ENCODE measurements around the gene PHACTR2.
"Not testable (repeated sequence)": the region's sequence is repeated elsewhere in the genome, so short reads cannot be mapped to it uniquely, and the experiment has no call there.

PHACTR2 gene

GRCh38 chr6:143677891-143678791 is at the start of gene PHACTR2:
TSS of gene PHACTR2 (plus strand) at chr6:143677965. CDS start at chr6:143678164, 199 bp downstream.
- DNase-seq (ENCODE audit: low read depth, low spot score), result peak; percentile 64

- DNase-seq (ENCODE audit: low read depth, low spot score), result no peak
Observed at GRCh38 chr6:143629104-143630080, 48.4 kb upstream of the PHACTR2 start.

GRCh38 chr6:143631196-143631595 is 46.6 kb upstream of the PHACTR2 start:
- DNase-seq (ENCODE audit: low read depth, low spot score), result not testable (repeated sequence)

GRCh38 chr6:143632894-143633293 is 44.9 kb upstream of the PHACTR2 start:
- DNase-seq (ENCODE audit: low read depth, low spot score), result no peak

GRCh38 chr6:143634486-143634885 is 43.3 kb upstream of the PHACTR2 start:
- no peak for DNase-seq (ENCODE audit: low read depth, low spot score)

GRCh38 chr6:143637691-143638090 is 40.1 kb upstream of the PHACTR2 start:
- DNase-seq (ENCODE audit: low read depth, low spot score), result no peak

GRCh38 chr6:143642403-143642802 is 35.4 kb upstream of the PHACTR2 start:
- no peak for DNase-seq (ENCODE audit: low read depth, low spot score)

- DNase-seq (ENCODE audit: low read depth, low spot score), result no peak
Observed at GRCh38 chr6:143647191-143647590, 30.6 kb upstream of the PHACTR2 start.

- no peak for DNase-seq (ENCODE audit: low read depth, low spot score)
Observed at GRCh38 chr6:143647732-143648131, 30.0 kb upstream of the PHACTR2 start.

GRCh38 chr6:143649319-143649718 is 28.4 kb upstream of the PHACTR2 start:
- DNase-seq (ENCODE audit: low read depth, low spot score), result not testable (repeated sequence)

GRCh38 chr6:143651328-143651727 is 26.4 kb upstream of the PHACTR2 start:
- not testable (repeated sequence) for DNase-seq (ENCODE audit: low read depth, low spot score)

GRCh38 chr6:143652841-143653331 is 24.9 kb upstream of the PHACTR2 start:
- DNase-seq (ENCODE audit: low read depth, low spot score), result no peak

GRCh38 chr6:143655541-143655940 is 22.2 kb upstream of the PHACTR2 start:
- DNase-seq (ENCODE audit: low read depth, low spot score), result no peak

GRCh38 chr6:143656026-143656425 is 21.7 kb upstream of the PHACTR2 start:
- DNase-seq (ENCODE audit: low read depth, low spot score), result no peak

- no peak for DNase-seq (ENCODE audit: low read depth, low spot score)
Observed at GRCh38 chr6:143657809-143658208, 20.0 kb upstream of the PHACTR2 start.

GRCh38 chr6:143660170-143660569 is 17.6 kb upstream of the PHACTR2 start:
- DNase-seq (ENCODE audit: low read depth, low spot score), result not testable (repeated sequence)

- no peak for DNase-seq (ENCODE audit: low read depth, low spot score)
Observed at GRCh38 chr6:143664171-143664570, 13.6 kb upstream of the PHACTR2 start.

GRCh38 chr6:143666007-143666406 is 11.8 kb upstream of the PHACTR2 start:
- not testable (repeated sequence) for DNase-seq (ENCODE audit: low read depth, low spot score)

- DNase-seq (ENCODE audit: low read depth, low spot score), result not testable (repeated sequence)
Observed at GRCh38 chr6:143669483-143669882, 8.3 kb upstream of the PHACTR2 start.

- no peak for DNase-seq (ENCODE audit: low read depth, low spot score)
Observed at GRCh38 chr6:143673669-143674068, 4.1 kb upstream of the PHACTR2 start.

GRCh38 chr6:143674483-143675381 is 3.0 kb upstream of the PHACTR2 start:
- DNase-seq (ENCODE audit: low read depth, low spot score), result no peak

Measured in iPS DF 19.7 (cell line).